Kidney (tissue), 14 donors: Measurements from ENCODE around the gene TOM1. TPM values are rescaled to one million over a fixed set of nuclear protein-coding genes. Genes with fewer than 3 reads are reported as not detected.
A peak's percentile ranks its signal among the peaks of the same experiment; 100 is the strongest.

ENCODE experiments used
- DNase-seq, 5 donors: peaks; one replicate each; pipeline ENCODE4 v3.0.0-alpha.2; 2013 to 2020
- FAIRE-seq: peaks from 2 replicates; lab custom pipeline; 2012; peaks lifted over from hg19 to GRCh38; lab: Jason Lieb, UNC
- H3K27ac ChIP-seq, 2 donors: one replicate each; pipeline ENCODE4 v1.7.0; 2013; ENCODE audit warnings: low read depth in 2 of 2, low read length in 2 of 2, inconsistent platforms in 1 of 2
- H3K27me3 ChIP-seq: one replicate; pipeline ENCODE4 v1.7.1; 2013; ENCODE audit warnings: low read length, inconsistent platforms; ENCODE audit not compliant: control insufficient read depth, insufficient read depth
- H3K36me3 ChIP-seq, 3 donors: one replicate each; pipeline versions ENCODE4 v1.7.0 to v1.7.1; 2013; ENCODE audit warnings: low read length in 3 of 3, control low read depth in 1 of 3, inconsistent platforms in 1 of 3; ENCODE audit not compliant: insufficient read depth in 3 of 3, control insufficient read depth in 2 of 3
- H3K4me1 ChIP-seq, 3 donors: one replicate each; pipeline versions ENCODE4 v1.7.0 to v1.7.1; 2013; ENCODE audit warnings: low read length in 3 of 3, inconsistent platforms in 1 of 3, low read depth in 1 of 3; ENCODE audit not compliant: control insufficient read depth in 2 of 3, insufficient read depth in 2 of 3
- H3K4me3 ChIP-seq, 3 donors: one replicate each; pipeline versions ENCODE4 v1.7.0 to v1.8.1; 2013; ENCODE audit warnings: low read length in 3 of 3, control low read depth in 1 of 3, inconsistent platforms in 1 of 3
- H3K9ac ChIP-seq, 3 donors: one replicate each; pipeline versions ENCODE4 v1.7.0 to v1.7.1; 2013; ENCODE audit warnings: low read length in 3 of 3, control low read depth in 1 of 3, inconsistent platforms in 1 of 3
- H3K9me3 ChIP-seq, 3 donors: one replicate each; pipeline versions ENCODE4 v1.7.0 to v1.7.1; 2013; ENCODE audit warnings: low read length in 3 of 3, control low read depth in 1 of 3, inconsistent platforms in 1 of 3; ENCODE audit not compliant: control insufficient read depth in 2 of 3, insufficient read depth in 1 of 3
- intact Hi-C: fragments of 100-400 bp; cut with DNase I; formaldehyde crosslinking; loops from one replicate; pipeline ENCODE4 v1.11.1; 2022
- polyA plus RNA-seq: library from polyadenylated mRNA; stranded (reverse); fragments of 350-450 nt; fragmentation: Illumina TruSeq; extraction: RNeasy Lipid Tissue Mini Kit (QIAGEN cat#74804); gene quantifications from one replicate; pipeline ENCODE4 v1.2.3, GENCODE V29; 2014; ENCODE audit warnings: low read depth, low replicate concordance; ENCODE audit not compliant: insufficient read depth
- total RNA-seq: library from RNA; stranded (reverse); fragmentation: NEBNext Ultra II Directional; extraction: Animal tissue kit (Norgen Biotek cat#: 25700); gene quantifications from one replicate; pipeline ENCODE4 v1.2.1, GENCODE V29; 2021
- TF ChIP-seq, protein P1 (sequence below): IDR thresholded peaks from 3 replicates; pipeline ENCODE4 v1.5.1; 2012; ENCODE audit warnings: mild to moderate bottlenecking, moderate library complexity, borderline replicate concordance; ENCODE audit not compliant: insufficient read depth; ENCODE audit errors: extremely low read depth
- donor health status: control.
- donor health status: control.
- donor health status: control.
- donor health status: control.
- donor health status: control.
- donor health status: DM: yes; HTN: yes; CAD: no.
- donor health status: Normal renal cell carcinoma (clear cell type).

The TOM1 gene
- total and polyA plus RNA-seq, 2 donors from 2014 or later, result 67.0 to 68.2 TPM

DNA sequence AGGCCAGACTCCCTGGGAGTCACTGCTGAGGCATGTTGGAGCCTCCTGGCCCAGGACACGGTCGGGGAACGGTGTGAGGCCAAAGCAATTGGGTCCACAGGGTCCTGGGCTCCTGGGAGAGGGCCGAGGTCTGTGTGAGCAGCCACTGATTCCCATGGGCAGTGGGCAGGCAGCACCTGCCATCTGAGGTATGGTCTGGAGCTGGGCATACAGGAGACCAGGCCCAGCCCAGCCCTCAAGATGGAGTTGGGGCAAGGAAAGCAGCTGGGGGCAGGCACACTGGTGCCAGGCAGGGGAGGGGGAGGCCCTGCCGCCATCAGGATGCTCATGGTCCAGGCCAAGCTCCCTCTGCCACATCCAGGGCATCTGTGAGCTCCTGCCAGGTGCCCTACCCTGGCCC is 49.0 kb downstream of the TOM1 start:
- H3K27ac ChIP-seq, result no peak overlapping the region
- DNase-seq (peak in 1 of 5 donors; percentile 76), FAIRE-seq (no peak)
- no peak overlapping the region for H3K9ac ChIP-seq
- TF ChIP-seq, protein P1, sequence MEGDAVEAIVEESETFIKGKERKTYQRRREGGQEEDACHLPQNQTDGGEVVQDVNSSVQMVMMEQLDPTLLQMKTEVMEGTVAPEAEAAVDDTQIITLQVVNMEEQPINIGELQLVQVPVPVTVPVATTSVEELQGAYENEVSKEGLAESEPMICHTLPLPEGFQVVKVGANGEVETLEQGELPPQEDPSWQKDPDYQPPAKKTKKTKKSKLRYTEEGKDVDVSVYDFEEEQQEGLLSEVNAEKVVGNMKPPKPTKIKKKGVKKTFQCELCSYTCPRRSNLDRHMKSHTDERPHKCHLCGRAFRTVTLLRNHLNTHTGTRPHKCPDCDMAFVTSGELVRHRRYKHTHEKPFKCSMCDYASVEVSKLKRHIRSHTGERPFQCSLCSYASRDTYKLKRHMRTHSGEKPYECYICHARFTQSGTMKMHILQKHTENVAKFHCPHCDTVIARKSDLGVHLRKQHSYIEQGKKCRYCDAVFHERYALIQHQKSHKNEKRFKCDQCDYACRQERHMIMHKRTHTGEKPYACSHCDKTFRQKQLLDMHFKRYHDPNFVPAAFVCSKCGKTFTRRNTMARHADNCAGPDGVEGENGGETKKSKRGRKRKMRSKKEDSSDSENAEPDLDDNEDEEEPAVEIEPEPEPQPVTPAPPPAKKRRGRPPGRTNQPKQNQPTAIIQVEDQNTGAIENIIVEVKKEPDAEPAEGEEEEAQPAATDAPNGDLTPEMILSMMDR, result no peak
- no peaks in the 10 kb centered on the region for H3K27me3 ChIP-seq
- peaks cover 1 to 19% (median 8%) of the 10 kb centered on the region in 3 donors for H3K36me3 ChIP-seq
- H3K4me1 ChIP-seq, result peaks cover 0 to 15% (median 0%) of the 10 kb centered on the region in 3 donors
- no peaks in the 10 kb centered on the region for H3K9me3 ChIP-seq
- intact Hi-C loops, result loop anchor here (10.0 kb wide), 1 partner anchor 236 kb away; no protein-coding TSS in a partner anchor
- H3K4me3 ChIP-seq, result no peak overlapping the region

DNA sequence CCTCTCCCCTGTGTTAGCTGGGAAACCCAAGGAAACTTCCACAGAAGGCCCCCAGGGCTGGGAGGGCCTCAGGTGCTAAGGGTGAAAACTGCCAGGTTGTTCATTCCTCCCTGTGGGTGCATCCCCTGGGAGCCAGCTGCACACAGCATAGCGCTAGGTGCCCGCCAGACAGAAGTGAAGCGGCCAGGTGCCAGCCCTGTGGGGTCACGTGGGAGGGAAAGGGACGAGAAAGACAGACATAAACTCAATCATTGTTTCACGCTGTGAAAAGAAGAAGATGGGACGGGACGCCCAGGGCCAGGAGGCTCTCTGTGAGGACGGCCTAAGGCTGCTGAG is 49.6 kb downstream of the TOM1 start:
- TF ChIP-seq, protein P1, result no peak
- H3K27ac ChIP-seq, result no peak overlapping the region
- DNase-seq, result no peak
- FAIRE-seq, result no peak
- H3K36me3 ChIP-seq, result peaks cover 0 to 19% (median 6%) of the 10 kb centered on the region in 3 donors
- intact Hi-C loops, result loop anchor here (10.0 kb wide), 1 partner anchor 235 kb away; no protein-coding TSS in a partner anchor
- peaks cover 0 to 15% (median 0%) of the 10 kb centered on the region in 3 donors for H3K4me1 ChIP-seq
- no peak overlapping the region for H3K9ac ChIP-seq
- H3K9me3 ChIP-seq, result no peaks in the 10 kb centered on the region
- H3K27me3 ChIP-seq, result no peaks in the 10 kb centered on the region
- H3K4me3 ChIP-seq, result no peak overlapping the region

DNA sequence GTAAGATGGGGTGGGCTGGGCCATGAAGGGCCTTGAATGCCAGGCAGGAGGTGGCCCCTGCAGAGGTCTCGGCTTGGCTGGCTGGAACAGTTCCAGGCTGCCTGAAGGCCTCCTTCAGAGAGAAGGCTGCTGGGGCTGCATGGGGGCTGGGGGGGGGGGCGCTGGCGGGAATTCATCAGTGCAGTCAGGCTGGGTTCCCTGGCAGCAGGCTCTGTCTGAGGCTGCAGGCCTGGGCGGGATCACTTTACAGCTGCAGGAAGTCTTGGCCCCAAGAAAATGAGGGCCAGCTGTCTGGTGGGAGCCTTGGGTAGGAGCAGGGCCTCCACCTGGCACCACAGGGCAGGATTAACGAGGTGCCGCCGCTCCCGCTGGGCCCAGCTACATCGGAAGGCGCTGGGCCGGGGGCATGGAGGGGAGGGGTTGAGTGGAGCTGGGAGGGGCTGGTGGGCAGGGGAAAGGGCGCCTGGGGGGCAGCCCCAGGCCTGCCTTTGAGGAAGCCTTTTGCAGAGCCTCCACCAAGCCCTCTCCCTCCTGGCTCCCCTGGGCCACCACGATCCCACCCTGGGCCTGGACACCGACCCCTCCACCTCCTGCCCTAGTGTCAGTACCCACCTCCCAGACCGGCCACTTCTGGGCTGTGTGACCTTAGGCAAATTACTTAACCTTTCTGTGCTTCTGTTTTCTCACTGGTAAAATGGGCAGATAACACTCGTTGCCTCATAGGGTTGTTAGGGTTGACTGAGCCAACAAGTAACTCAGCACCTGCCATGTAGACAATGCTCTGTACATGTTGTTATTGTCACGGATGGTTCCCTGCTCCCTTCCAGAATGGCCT is 50.2 kb downstream of the TOM1 start:
- Histone ChIP-seq H3K36me3 (peaks cover 0 to 14% (median 3%) of the 10 kb centered on the region in 3 donors), H3K4me3 (no peak overlapping the region), H3K27me3 (no peaks in the 10 kb centered on the region), H3K4me1 (peaks cover 0 to 15% (median 0%) of the 10 kb centered on the region in 3 donors), H3K27ac (peak overlapping the region in 1 of 2 donors; percentile 34), H3K9ac (peak overlapping the region in 1 of 3 donors; percentile 61), H3K9me3 (no peaks in the 10 kb centered on the region)
- intact Hi-C loops, result loop anchor here (10.0 kb wide), 1 partner anchor 235 kb away; no protein-coding TSS in a partner anchor
- FAIRE-seq (no peak), DNase-seq (peak; percentile 51 to 78 (median 67))
- TF ChIP-seq, protein P1, result no peak
